Cardiac fibroblast (primary cell): Measurements from ENCODE around the gene DIO2.

Experiments
- DNase-seq, 2 donors: peaks; one replicate each; pipeline versions ENCODE4 v3.0.0 to v3.0.0-alpha.2; 2010; ENCODE audit warnings: low read depth in 2 of 2
- H3K4me3 ChIP-seq, 2 donors: replicated peaks in 1 of 2; 1 replicate in 1 of 2; 2 replicates in 1 of 2; pipeline ENCODE4 v1.5.1; 2011; ENCODE audit warnings: low read depth in 2 of 2, low read length in 2 of 2, mild to moderate bottlenecking in 2 of 2, moderate library complexity in 1 of 2
- TF ChIP-seq, protein P1 (sequence below): IDR thresholded peaks from one replicate; pipeline ENCODE4 v1.5.1; 2011; ENCODE audit warnings: low read depth, mild to moderate bottlenecking, low read length, inconsistent platforms

The DIO2 gene

DNA sequence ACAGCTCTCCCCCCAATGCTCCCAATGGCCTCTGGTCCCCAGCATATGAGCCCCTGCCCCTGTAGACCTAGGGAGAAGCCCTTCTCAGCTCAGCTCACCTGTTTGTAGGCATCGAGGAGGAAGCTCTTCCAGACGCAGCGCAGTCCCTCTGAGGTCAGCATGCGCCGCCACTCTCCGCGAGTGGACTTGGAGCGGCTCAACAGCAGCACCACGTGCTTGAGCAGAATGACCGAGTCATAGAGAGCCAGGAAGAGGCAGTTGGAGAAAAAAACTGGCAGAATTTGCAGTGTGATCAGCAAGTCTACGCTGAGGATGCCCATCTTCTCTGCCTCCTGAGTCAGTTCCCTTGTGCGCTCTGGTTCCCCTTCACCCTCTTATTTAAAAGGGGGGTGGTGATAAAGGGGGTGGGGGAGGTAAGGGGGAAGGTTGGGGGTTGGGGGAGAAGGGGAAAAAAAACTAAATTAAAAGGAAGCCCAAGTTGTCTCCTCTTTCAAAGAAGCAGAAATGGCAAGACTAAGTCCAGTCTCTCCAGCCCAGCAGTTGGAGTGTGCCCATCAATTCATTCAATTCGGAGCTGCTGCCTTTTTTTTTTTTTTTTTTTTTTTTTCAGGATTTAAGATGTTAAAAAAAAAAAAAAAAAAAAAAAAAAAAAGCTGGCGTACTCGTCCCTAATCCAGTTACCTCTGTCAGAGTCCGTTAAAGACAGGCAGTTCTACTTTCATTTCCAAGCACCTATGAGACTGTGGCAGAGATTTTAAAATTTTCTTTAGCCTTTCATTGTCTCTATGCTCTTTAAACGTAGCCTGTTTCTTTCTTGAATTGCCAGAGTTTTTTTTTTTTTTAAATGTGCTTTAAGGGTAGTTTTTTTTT lies at the start of gene DIO2:
Gene DIO2, minus strand, starts transcription at position 352 of the 870 bp plus-strand sequence. Its CDS starts 32 bp downstream, at position 320.
- peak; percentile 49 to 60 for DNase-seq
- H3K4me3 ChIP-seq: peak within 1 kb of the TSS; percentile 22 to 44
- TF ChIP-seq, protein P1, sequence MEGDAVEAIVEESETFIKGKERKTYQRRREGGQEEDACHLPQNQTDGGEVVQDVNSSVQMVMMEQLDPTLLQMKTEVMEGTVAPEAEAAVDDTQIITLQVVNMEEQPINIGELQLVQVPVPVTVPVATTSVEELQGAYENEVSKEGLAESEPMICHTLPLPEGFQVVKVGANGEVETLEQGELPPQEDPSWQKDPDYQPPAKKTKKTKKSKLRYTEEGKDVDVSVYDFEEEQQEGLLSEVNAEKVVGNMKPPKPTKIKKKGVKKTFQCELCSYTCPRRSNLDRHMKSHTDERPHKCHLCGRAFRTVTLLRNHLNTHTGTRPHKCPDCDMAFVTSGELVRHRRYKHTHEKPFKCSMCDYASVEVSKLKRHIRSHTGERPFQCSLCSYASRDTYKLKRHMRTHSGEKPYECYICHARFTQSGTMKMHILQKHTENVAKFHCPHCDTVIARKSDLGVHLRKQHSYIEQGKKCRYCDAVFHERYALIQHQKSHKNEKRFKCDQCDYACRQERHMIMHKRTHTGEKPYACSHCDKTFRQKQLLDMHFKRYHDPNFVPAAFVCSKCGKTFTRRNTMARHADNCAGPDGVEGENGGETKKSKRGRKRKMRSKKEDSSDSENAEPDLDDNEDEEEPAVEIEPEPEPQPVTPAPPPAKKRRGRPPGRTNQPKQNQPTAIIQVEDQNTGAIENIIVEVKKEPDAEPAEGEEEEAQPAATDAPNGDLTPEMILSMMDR: no peak

DNA sequence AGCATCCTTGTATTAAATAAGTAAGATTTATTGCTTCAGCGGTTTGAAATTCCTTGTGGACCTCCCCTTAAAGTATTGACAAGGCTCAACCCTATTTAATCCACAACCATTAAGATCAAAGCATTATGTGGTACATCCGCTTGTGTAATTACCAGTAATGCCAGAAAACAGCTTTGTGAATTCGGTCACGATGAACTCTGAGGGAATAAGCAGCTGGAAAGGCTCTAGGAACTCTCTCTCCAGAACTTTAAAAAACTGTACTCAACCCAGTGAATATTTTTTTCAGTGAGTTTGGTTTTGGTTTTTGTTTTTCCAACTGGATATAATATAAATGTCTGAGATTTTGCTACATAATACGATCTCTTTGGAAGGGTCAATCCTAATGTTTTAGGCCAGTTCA lies 49.3 kb upstream of the DIO2 start:
- DNase-seq: no peak
- H3K4me3 ChIP-seq: no peak overlapping the region
- TF ChIP-seq, protein P1: no peak

DNA sequence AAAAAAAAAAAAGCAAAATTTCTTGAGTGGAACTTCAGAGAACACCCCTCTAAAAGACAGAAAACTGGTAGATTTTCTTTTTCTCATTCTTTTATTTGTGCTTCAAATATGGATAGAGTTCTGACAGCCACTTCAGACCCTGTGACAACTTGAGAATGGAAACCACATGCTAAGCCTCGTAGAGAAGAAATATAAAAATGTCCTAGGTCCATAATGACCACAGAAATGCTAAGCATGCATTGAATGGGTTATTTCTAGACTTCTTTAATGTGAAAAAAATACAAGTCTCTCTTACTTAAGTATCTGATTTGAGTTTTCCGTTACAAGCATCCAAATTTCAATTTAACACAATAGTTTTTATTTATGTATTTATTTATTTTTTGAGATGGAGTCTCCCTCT lies 28.3 kb upstream of the DIO2 start:
- TF ChIP-seq, protein P1: no peak
- no peak overlapping the region for H3K4me3 ChIP-seq
- DNase-seq: no peak

DNA sequence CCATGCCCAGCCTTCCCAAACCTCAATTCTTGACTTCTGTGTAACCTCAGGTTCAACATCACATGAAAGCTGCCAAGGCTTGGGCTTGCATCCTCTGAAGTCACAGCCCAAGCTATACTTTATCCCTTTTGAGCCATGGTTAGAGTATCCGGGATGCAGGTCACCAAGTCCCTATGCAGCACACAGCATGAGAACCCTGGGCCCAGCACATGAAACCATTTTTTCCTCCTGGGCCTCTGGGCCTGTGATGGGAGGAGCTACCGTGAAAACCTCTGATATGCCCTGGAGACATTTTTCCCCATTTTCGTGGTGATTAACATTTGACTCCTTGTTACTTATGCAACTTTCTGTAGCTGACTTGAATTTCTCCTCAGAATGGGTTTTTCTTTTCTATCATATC lies 25.8 kb upstream of the DIO2 start:
- TF ChIP-seq, protein P1: no peak
- DNase-seq: no peak

DNA sequence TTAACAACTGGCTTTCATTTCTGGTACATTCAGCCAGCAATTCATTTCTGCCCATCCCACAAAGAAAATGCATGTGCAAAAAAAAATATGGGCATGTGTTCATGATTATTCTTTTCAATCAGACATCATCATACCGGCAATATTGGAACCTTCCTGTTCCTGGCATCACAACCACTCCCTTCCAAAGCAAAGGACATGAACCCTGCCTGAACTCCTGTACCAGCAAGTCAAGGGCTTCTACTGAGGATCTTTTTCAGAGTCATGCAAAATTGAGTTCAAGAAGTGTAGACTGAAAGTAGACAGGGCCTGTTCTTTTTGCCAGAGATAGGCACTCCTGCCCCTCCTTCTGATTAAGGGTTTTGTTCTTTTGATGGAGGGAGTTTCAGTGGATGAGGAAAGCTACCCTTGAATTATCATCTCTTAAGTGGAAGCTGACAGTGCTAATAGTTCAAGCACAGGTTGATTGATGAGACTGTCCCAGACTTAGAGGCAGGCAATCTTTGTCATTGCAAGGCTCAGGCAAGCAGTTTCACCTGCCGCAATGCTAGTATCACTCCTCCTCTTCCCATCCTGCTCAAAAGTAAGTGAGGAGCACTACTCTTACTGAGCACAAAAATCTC lies 22.3 kb upstream of the DIO2 start:
- no peak overlapping the region for H3K4me3 ChIP-seq
- TF ChIP-seq, protein P1: no peak
- no peak for DNase-seq

More for the DNA sequence above, 25.8 kb upstream of the DIO2 start:
- H3K4me3 ChIP-seq: no peak overlapping the region

DNA sequence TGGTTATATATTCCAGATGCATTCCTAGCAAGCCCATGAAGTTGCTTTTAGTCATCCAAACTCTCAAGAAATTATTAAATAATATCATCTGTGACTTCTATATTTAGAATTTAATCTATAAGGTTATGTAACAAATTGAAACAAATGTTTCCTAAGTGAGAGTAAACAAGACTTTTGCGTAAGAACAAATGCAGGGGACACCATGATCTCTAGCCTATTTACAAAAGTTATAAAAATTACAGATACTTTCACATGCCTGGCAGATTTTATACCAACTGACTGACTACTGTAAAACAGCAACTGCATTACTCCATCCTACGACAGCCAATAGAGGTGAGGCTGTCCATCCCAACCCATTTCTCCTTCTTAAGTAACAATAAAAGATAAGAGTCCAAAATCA lies 20.4 kb upstream of the DIO2 start:
- H3K4me3 ChIP-seq: no peak overlapping the region
- TF ChIP-seq, protein P1: no peak
- DNase-seq: peak; percentile 30 to 33
